Measurements from ENCODE around the gene KIAA1671. TPM values are rescaled to one million over a fixed set of nuclear protein-coding genes. Genes with fewer than 3 reads are reported as not detected.

KIAA1671 gene
- total RNA-seq, 1 experiment from 2014 or later: 12.8 TPM

DNA sequence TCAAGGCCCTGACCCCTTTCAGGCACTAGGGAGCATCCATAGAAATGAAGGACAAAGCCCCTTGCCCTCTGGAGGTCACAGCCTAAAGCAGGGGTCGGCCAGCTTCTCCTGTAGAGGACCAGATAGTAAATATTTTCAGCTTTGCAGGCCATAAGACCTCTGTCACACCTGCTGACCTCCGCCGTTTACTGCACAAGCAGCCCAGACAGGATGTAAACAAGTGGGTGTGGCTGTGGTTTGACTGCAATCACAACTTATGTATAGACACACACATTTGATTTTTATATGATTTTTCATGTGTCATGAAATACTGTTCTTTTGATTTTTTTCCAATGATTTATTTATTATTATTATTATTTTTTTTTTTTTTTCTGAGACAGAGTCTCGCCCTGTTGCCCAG, 34.3 kb downstream of the KIAA1671 start:
- POLR2A ChIA-PET (ENCODE audit: low non-redundant PET): no interaction called here
- CTCF ChIA-PET: interaction anchor here (0.6 kb wide), 1 partner anchor 120 kb away, joined by 3 read pairs; no protein-coding TSS in a partner anchor
- TF ChIP-seq, protein P1, sequence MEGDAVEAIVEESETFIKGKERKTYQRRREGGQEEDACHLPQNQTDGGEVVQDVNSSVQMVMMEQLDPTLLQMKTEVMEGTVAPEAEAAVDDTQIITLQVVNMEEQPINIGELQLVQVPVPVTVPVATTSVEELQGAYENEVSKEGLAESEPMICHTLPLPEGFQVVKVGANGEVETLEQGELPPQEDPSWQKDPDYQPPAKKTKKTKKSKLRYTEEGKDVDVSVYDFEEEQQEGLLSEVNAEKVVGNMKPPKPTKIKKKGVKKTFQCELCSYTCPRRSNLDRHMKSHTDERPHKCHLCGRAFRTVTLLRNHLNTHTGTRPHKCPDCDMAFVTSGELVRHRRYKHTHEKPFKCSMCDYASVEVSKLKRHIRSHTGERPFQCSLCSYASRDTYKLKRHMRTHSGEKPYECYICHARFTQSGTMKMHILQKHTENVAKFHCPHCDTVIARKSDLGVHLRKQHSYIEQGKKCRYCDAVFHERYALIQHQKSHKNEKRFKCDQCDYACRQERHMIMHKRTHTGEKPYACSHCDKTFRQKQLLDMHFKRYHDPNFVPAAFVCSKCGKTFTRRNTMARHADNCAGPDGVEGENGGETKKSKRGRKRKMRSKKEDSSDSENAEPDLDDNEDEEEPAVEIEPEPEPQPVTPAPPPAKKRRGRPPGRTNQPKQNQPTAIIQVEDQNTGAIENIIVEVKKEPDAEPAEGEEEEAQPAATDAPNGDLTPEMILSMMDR (conservative IDR thresholded peaks at IDR 0.05; ENCODE audit: low read depth, low read length): no peak
- TF ChIP-seq EZH2 (IDR thresholded peaks at IDR 0.05; ENCODE audit: borderline replicate concordance, low read depth, low read length, poor library complexity, severe bottlenecking): no peak
- BruUV-seq (replicated peaks): no TSS peak
- Histone ChIP-seq H3K36me3 (ENCODE audit: insufficient read depth, low read length, poor library complexity, severe bottlenecking) (no peaks in the 10 kb centered on the region), H3K4me1 (ENCODE audit: insufficient read depth, low read length, poor library complexity, severe bottlenecking) (no peaks in the 10 kb centered on the region), H3K9me3 (ENCODE audit: low read depth, low read length, poor library complexity, severe bottlenecking) (no peaks in the 10 kb centered on the region), H3K27me3 (replicated peaks; ENCODE audit: insufficient read depth, low read depth, low read length, poor library complexity) (no peaks in the 10 kb centered on the region), H3K27ac (ENCODE audit: low read depth, low read length, poor library complexity, severe bottlenecking) (no peak overlapping the region), H3K4me3 (ENCODE audit: low read depth, low read length, poor library complexity, severe bottlenecking) (no peak overlapping the region)
- intact Hi-C loops (cut with micrococcal nuclease; ENCODE audit: unreplicated experiment): no loop called here
- DNase-seq (ENCODE audit: low spot score): no peak

DNA sequence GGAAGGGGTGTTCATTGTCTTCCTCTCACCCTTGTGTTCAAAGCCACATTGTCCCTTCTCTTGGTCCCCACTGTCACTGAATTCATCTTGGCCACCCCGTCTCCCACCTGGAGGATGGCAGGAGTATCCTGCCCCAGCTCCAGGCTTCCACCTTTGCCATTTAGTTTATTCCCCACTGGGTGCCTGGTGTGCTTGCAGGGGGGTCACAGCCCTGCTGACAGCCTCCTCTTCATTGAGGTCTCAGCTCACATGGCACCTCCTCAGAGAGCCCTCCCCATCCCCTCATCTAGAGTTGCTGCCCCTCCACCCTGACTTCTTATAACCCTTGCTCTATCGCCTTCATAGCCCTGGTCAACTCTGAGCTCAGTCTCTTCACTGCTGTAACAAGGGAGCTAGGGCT, 36.6 kb downstream of the KIAA1671 start:
- Histone ChIP-seq H3K4me3 (ENCODE audit: low read depth, low read length, poor library complexity, severe bottlenecking) (no peak overlapping the region), H3K27me3 (replicated peaks; ENCODE audit: insufficient read depth, low read depth, low read length, poor library complexity) (no peaks in the 10 kb centered on the region), H3K9me3 (ENCODE audit: low read depth, low read length, poor library complexity, severe bottlenecking) (no peaks in the 10 kb centered on the region), H3K4me1 (ENCODE audit: insufficient read depth, low read length, poor library complexity, severe bottlenecking) (no peaks in the 10 kb centered on the region), H3K36me3 (ENCODE audit: insufficient read depth, low read length, poor library complexity, severe bottlenecking) (no peaks in the 10 kb centered on the region), H3K27ac (ENCODE audit: low read depth, low read length, poor library complexity, severe bottlenecking) (no peak overlapping the region)
- no TSS peak for BruUV-seq (replicated peaks)
- TF ChIP-seq EZH2 (IDR thresholded peaks at IDR 0.05; ENCODE audit: borderline replicate concordance, low read depth, low read length, poor library complexity, severe bottlenecking): no peak
- TF ChIP-seq, protein P1 (conservative IDR thresholded peaks at IDR 0.05; ENCODE audit: low read depth, low read length): no peak
- intact Hi-C loops (cut with micrococcal nuclease; ENCODE audit: unreplicated experiment): no loop called here
- ChIA-PET POLR2A (ENCODE audit: low non-redundant PET) (interaction anchor here (0.6 kb wide), 1 partner anchor 669 kb away, joined by 3 read pairs; no protein-coding TSS in a partner anchor), CTCF (no interaction called here)
- no peak for DNase-seq (ENCODE audit: low spot score)

DNA sequence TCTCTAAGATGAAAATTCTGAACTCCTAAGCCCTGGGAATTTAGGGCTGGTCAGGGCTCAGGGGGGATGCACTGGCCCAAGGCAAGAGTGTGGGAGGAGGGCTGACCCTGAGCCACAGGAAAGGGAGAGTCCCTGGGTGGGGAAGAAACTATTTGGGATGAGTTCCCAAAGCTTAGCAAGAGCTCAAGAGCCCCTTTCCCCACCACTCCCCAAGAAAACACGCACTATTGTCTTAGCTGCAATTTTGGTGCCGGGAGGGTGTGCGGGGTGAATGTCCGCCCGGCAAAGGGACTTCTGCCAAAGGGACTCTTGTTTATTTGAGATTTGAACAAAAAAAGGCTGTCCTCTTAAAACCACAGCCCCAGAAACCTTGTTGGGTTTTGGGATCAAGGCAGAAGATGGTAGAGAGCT, 37.0 kb downstream of the KIAA1671 start:
- ChIA-PET POLR2A (ENCODE audit: low non-redundant PET) (no interaction called here), CTCF (no interaction called here)
- no TSS peak for BruUV-seq (replicated peaks)
- no peaks in the 10 kb centered on the region for H3K4me1 ChIP-seq (ENCODE audit: insufficient read depth, low read length, poor library complexity, severe bottlenecking)
- no peak overlapping the region for H3K27ac ChIP-seq (ENCODE audit: low read depth, low read length, poor library complexity, severe bottlenecking)
- DNase-seq (ENCODE audit: low spot score): no peak
- intact Hi-C loops (cut with micrococcal nuclease; ENCODE audit: unreplicated experiment): no loop called here
- no peaks in the 10 kb centered on the region for H3K9me3 ChIP-seq (ENCODE audit: low read depth, low read length, poor library complexity, severe bottlenecking)
- H3K4me3 ChIP-seq (ENCODE audit: low read depth, low read length, poor library complexity, severe bottlenecking): no peak overlapping the region
- no peaks in the 10 kb centered on the region for H3K36me3 ChIP-seq (ENCODE audit: insufficient read depth, low read length, poor library complexity, severe bottlenecking)
- H3K27me3 ChIP-seq (replicated peaks; ENCODE audit: insufficient read depth, low read depth, low read length, poor library complexity): no peaks in the 10 kb centered on the region
- TF ChIP-seq, protein P1 (conservative IDR thresholded peaks at IDR 0.05; ENCODE audit: low read depth, low read length): no peak
- no peak for TF ChIP-seq EZH2 (IDR thresholded peaks at IDR 0.05; ENCODE audit: borderline replicate concordance, low read depth, low read length, poor library complexity, severe bottlenecking)

Data from A673 (cell line).